ENCODE measurements around the gene DIRAS3. TPM values are rescaled to one million over a fixed set of nuclear protein-coding genes. Genes with fewer than 3 reads are reported as not detected.
A peak's percentile ranks its signal among the peaks of the same experiment; 100 is the strongest.
"Not testable (repeated sequence)": the region's sequence is repeated elsewhere in the genome, so short reads cannot be mapped to it uniquely, and the experiment has no call there.

DIRAS3 gene
- total RNA-seq, 1 experiment from 2014 or later = 1.5 TPM

DNA sequence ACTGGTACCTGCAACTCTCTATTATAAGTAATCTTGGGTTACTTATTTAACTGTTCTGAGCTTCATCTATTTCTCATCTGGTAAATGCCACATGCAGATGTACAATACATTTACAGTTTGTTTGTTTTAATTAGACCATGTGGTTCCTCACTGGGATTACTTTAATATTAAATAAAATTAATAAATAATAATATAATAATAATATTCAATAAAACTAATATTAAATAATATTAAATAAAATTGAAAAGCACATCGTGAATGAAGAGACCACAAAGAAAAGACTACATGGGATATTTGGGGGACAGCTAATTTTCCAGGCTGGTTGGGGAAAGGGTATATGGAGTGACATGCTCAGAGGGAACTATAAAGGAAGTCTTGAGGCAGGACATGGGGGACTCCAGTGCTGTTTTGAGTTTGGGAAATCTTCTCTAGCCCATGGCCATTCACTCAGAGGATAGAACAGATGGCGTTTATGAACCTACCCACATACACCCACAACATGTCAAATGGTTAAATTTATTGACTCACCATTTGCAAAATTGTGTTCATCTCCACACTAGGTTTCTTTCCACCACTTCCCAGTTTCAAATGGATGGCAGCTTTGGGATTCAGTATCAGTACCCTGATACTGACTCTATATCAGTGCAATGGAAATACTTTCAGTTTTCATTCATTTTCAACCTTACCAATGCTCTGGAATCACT is 25.6 kb downstream of the DIRAS3 start:
- DNase-seq (ENCODE audit: low spot score) = no peak

DNA sequence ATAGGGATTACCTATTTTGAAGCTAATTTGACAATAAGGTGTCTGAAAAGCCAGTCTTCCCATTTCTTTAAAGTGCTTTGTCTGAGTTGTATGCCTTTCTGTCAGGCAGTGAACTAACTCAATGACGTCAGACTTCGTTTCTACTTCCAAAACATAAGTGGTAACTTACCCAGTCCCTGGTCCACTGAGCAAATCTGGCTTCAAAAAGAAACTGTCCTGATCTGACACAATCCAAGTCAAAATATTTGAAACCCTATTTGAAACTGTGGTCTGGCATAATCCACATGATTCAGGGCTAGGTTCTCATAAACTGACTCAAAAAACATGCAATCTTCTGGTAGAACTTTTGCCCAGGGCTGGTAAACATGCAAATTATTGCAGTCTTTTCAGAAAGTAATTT is 34.0 kb downstream of the DIRAS3 start:
- peak; percentile 13 for DNase-seq (ENCODE audit: low spot score)

DNA sequence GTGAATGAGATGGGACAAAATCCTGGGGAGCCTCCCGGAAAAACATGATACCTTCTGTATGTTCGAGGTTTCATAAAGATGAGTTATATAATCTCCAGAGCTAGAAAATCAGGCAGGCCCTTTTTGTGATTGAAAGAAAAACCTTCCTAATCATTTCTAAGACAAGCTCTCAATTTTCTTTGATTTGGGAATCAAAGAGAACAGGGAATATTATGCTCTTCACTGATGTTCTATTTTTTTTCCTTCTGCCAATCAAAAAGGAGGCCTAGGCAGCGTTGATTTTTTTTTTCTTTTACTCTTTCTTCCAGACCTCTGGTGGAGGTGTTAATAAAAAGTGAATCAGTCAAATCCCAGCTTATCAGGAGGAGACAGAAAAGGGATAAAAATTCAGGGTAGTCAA is 34.5 kb downstream of the DIRAS3 start:
- no peak for DNase-seq (ENCODE audit: low spot score)

DNA sequence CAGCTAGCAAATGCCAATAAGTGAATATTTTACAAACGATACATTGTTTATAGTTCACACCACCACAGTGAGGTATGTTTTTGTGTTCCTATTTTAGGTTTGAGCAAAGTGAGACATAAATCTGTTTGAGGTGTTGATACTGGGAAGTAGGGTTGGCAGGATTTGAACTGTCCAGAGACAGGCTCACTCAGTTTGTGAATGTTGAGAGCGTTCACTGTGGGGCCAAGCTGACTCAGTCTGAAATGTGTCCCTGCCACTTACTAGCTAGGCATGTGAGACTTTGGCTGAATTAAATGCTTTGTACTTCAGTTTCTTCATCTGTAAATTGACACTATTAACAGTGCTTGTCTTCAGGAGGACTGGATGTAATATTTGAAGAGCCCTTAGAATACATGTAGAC is 35.1 kb downstream of the DIRAS3 start:
- DNase-seq (ENCODE audit: low spot score) = no peak

DNA sequence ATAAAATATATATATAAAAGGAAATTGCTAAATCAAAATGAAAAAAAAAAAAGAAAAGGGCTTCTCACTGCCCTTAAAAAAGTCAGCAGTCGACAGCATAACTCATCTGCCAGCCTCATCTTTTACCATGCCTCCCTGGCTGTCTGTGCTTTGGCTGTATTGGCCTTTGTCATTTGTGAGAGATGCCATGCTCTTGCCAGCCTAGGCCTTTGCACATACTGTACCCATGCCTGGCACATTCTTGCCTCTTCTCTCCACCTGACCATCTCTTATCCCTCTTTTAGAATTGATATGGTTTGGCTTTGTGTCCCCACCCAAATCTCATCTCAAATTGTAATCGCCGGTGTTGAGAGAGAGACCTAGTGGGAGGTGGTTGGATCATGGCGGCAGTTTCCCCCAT is 37.1 kb downstream of the DIRAS3 start:
- no peak for DNase-seq (ENCODE audit: low spot score)

DNA sequence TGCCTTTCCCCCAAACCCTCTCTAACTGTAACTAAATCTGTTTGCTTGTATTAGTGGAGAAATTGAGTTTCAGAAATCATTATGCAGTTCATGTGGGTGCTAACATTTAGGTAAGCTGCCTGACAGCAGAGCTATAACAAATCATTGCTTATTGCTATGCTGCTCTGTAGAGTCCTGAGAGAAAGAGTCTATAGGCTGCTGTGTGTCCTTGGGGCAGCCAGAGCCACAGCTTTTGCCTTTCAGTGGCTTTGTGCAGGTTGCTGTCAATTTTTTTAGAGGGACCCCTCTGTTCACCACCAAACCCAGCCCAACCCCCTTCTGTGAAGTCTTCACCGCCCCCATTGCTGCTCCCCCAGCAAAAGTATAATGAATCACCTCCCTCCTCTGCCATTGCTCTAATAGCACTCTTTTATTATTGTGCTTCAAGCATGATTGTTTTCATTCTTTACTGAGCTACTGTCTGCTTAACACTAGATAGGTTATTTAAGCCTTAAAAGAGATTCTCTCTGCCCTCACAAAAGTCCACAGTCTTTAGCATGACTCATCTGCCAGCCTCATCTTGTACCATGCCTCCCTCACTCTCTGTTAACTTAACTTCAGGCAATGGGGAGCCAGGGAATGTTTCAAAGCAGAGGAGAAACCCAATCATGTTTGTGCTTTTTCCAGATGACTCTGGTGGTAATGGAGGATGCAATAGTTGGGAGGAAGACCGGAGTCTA is 38.6 kb downstream of the DIRAS3 start:
- DNase-seq (ENCODE audit: low spot score) = no peak

DNA sequence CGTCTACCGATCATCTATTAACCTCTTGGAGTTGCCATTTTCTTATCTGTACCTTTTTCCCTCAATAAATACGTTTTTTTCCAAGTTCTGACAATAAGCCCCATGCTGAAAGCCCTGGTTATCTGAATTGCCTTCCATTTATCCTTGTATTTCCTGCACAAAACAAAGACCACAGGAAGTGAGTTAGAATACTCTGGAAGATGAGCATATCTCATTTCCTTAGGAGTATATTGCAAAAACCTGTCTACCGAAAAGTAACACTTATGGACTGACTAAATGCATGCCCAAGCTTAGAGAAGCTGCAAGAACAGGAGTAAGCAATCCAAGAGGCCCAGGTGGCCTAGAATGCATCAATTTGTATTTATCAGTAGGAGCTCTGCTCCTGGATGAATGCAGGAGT is 39.9 kb downstream of the DIRAS3 start:
- no peak for DNase-seq (ENCODE audit: low spot score)

DNA sequence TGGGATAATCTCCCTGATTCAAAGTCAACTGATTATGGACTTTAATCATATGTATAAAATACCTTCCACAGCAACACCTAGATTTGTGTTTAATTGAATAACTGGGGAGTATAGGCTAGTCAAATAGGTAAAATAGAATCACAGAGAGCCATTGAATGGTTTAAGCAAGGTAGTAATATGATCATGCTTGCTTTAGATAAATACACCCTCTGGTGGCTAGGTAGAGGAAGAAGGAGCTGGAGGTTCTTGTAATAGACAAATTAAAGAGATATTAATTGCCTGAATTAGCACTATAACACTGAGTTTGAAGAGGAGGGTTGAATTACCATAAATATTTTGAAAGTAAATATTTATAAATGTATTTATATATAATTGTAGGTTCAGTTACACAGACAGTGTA is 40.3 kb downstream of the DIRAS3 start:
- DNase-seq (ENCODE audit: low spot score) = no peak

DNA sequence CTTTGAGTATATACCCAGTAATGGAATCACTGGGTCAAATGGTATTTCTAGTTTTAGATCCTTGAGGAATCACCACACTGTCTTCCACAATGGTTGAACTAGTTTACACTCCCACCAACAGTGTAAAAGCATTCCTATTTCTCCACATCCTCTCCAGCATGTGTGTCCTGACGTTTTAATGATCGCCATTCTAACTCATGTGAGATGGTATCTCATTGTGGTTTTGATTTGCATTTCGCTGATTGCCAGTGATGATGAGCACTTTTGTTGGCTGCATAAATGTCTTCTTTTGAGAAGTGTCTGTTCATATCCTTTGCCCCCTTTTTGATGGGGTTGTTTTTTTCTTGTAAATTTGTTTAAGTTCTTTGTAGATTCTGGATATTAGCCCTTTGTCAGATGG is 46.8 kb downstream of the DIRAS3 start:
- DNase-seq (ENCODE audit: low spot score) = not testable (repeated sequence)

DNA sequence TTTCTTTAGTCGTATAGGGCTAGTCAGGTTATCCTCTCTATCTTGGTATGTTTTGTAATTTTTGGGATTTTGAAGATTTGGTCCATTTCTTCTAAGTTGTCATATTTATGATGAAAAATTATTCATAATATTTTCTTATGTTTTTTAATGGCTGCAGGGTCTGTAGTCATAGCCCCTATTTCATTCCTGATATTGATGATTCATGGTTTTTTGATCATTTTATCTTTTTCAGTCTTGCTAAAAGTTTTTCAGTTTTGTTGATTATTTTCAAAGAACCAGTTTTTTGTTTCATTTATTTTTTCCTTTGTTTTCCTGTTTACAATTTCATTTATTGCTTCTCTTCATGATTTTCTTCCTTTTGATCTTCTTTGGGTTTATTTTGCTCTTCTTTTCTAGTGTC is 50.2 kb downstream of the DIRAS3 start:
- DNase-seq (ENCODE audit: low spot score) = no peak

DNA sequence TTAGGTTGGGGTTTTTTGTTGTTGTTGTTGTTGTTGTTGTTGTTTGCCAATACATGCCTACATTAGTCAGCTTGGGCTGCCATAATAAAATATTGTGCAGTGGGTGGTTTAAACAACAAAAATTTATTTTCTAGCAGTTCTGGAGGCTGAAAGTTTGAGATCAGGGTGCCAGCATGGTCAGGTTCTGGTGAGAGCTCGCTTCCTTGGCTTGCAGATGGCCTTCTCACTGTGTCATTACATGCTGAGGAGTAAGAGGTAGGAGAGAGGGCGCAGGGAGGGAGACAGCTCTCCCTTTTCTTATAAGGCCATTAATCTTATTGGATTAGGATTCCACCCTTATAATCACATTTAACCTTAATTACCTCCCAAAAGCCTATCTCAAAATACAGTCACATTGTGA is 52.7 kb downstream of the DIRAS3 start:
- no peak for DNase-seq (ENCODE audit: low spot score)

Other genes starting within 250 kb of the DIRAS3 start
- 136 and 167 TPM in 2 replicates for gene GNG12, start 217.2 kb downstream of the DIRAS3 start, total RNA-seq (2014; rRNA removed; shearing (Covaris generic))
- gene WLS, start 181.9 kb upstream of the DIRAS3 start, total RNA-seq (2014; rRNA removed; shearing (Covaris generic)) = 139 and 151 TPM in 2 replicates